Activated CD8-positive, alpha-beta memory T cell treated with anti-CD3 and anti-CD28 coated beads, Interleukin-2, amount 50 U/mL, for 1 hour (primary cell): Measurements from ENCODE around the gene TSHZ1.
"Not testable (repeated sequence)": the region's sequence is repeated elsewhere in the genome, so short reads cannot be mapped to it uniquely, and the experiment has no call there.

Source experiments
- DNase-seq: peaks from one replicate; pipeline ENCODE4 v3.0.0-alpha.2; 2020; ENCODE audit errors: extremely low read depth

TSHZ1 gene

DNA sequence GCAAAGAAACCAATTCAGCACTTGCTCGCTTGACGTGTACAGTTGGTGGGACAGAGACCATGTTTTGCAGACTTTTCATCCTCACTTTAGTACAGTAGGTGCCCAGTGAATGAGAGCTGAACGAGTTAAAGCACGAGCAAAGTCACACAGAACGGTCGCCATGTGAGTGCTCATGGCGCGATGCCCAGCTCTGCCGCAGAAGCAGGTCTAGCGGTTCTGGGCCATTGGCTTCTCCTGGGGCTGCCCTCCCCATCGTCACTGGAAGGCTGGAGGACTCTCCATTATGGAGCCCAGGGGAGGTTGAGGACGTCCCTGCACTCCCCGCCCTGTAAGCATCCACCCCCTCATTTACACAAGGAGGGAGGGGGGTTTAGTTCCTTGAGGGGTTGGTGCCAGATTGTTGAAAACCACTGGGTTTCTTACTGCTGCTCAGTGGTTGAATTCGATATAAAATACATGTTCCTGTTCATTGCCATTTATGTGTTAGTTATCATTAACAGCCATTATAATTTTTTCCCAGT lies 26.6 kb upstream of the TSHZ1 start:
- no peak for DNase-seq

DNA sequence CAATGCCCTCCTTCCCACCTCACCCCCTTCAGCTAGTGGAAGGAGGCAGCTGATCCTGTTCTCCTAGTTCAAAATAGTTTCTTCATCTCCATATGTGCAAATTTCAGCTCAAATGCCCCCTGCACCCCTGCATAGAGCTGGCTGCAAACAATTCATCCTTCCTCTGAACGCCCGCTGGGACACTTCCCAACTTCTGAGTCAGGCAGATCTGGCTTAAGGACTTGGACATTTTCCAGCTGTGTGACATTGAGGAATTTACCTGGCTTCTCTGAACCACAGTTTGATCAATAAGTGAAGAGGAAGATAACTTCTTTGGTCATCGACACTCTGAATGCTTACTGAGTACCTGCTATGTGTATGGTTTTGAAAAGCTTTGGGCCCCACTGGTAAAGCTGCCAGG lies 25.1 kb upstream of the TSHZ1 start:
- DNase-seq, result no peak

DNA sequence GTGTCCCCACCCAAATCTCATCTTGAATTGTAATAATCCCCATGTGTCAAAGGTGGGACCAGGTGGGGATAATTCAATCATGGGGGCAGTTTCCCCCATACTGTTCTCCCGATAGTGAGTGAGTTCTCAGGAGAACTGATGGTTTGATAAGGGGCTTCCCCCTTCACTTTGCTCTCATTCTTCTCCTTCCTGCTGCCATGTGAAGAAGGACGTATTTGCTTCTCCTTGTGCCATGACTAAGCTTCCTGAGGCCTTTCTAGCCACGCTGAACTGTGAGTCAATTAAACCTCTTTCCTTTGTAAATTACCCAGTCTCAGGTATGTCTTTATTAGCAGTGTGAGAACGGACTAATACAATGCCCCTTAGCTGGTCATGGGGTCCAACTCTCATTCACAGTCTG lies 22.9 kb upstream of the TSHZ1 start:
- not testable (repeated sequence) for DNase-seq

DNA sequence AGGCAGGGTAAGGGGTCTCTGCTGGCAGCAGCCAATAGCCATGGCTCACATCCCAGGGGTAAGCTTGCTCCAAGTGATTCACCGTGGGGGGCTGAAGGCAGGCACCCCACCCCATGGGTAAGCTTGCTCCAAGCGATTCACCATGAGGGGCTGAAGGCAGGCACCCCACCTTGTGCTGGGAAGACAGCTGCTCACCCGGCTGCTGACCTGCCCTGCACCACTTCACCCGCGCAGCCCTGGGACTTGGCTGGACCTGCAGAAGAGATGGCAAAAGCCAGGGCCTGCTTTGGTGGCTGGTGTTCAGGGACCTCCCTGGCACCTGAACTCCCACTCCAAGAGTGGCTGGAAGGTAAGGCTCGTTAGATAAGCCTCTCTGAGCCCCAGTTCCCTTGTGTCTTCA lies 20.9 kb upstream of the TSHZ1 start:
- DNase-seq, result no peak

DNA sequence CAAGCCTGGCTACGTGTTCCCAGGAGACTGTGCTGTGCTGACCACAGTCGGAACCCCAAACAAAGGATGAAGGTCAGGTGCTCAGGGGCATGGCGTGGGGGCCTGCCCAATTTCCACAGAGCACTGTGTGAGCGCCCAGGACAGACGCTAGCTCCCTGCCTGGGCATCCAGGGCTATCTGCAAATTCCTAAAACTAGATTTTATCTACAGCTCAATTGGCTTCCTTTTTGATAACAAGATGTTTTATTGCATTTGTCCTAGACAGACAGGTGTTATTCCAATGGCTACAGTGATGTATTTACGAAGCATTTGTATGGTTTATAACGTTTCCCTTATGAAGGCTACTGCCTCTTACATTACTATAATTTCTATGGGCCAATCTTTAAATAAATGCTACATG lies 17.7 kb upstream of the TSHZ1 start:
- DNase-seq, result no peak

DNA sequence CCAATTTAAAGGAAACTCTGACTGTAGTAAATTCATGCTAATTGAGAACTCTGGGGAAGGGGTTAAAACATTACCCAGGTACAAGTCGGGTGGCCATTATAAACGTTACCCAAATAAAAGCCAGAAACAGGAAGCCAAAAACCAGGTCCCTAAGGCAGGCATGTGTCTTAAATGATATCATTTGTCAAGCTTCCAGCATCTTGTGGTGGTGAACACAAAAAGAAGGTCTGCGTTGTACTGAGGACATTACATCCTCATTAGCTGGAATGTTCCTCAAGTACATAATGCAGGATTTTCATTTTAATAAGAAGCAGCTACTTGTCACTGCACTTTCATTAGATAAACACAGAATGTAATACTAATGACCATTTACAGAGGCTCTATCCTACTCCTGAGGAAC lies 12.6 kb upstream of the TSHZ1 start:
- DNase-seq, result no peak

DNA sequence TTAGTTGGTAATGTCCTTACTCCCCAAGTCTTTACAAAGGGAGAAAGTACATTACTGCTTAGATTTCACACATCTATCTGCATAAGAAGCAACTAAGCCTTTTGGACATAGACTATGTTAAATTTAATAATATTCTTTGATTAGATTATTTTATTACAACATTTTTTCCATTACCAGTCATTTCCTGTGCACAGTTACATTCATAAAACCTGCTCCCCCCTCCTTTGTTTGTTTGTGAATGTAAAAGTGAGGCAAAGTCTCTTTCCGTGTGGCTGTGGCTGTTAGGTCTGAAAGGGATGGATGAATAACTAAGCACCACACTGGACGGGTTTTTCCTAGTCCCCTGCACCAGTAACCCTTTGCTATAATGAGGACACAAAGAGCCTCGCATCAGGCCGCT lies 11.3 kb upstream of the TSHZ1 start:
- DNase-seq, result no peak

DNA sequence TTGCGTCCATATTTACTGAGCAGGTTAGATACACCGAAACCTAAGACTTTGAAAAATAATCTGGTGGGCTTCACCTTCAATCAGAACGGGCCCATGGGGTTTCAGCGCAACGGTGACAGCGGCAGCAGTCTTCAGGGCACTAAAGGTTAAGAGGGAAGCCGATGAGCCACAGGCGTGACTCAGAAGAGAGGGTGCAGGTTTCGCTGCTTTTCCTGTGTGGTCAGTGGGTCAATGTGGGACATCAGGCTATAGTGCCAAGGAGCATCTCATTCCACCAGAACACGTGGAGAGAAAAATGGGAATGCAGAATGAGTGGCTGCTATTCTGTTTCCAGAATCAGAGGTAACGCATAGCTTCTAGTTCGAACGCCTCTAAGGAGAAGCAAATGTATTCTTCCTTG lies 10.5 kb upstream of the TSHZ1 start:
- DNase-seq, result no peak

DNA sequence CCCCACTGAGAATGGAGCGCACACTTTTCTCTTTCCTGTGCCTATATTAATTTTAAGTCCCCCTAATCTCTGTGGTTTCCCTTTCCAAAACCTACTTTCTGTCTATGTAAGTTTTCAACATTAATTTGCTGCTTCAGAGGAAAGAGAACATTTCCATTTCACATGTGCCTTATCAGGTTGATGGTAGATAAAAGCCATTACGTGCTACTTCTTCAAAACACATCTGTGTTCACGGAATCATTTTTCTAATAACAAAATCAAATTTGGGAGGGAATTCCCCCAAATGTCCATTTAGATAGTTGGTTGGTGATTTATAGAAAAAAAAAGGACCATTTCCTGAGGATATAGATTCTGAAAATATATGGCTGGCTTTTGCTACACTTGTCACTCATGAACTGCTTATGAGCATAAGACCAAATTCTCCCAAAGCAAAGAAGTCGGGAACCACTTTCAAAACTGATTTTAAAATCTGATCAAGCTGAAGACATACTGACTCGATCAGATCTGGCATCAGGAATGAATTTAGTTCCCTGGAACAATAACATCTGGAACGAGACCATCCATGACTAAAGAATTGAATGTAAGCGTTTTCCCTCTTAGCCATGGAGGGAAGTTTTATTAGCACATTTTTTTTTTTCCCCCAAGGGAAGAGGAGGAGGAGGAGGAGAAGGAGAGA lies 9.9 kb upstream of the TSHZ1 start:
- no peak for DNase-seq

DNA sequence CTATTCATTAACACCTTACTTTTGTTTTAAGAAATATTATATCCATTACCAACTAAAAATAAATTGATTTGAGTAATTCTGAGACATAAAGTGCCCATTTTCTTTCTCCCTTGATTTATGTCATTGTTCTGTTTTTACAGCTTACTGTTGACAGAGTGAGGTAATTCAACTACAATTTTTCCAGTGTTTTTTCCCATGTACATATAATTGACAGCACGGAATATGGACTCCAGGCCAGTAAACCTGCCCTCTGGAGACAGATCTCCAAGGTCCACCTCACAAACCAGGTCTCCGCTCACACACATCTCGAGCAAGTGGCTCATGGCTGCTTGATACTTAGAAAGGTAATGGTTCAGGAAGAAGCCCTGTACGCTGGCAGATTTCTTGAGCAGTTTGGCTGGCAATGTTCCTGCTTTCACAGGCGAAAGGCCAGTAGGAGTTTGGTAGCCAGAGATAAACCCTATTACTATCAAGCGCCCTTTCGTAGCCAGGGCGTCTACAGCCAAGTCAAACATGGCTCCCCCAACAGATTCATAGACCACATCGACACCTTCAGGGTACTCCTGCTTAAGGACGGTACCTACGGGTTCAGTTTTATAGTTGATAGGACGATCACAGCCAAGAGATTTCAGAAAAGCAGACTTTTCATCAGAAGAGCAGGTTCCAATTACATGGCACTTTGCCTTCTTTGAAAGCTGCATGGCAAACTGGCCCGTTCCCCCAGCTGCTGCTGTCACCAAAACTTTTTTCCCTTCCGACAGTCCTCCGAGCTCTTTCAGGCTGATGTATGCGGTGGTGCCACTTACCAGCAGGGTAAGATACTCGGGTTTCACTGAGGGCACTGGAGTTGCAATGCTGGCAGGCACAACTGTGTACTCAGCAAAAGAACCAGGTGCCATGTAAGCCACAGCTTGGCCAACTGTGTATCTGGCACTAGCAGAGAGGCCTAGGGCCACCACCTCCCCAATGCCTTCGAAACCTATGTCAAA lies 9.0 kb upstream of the TSHZ1 start:
- no peak for DNase-seq

DNA sequence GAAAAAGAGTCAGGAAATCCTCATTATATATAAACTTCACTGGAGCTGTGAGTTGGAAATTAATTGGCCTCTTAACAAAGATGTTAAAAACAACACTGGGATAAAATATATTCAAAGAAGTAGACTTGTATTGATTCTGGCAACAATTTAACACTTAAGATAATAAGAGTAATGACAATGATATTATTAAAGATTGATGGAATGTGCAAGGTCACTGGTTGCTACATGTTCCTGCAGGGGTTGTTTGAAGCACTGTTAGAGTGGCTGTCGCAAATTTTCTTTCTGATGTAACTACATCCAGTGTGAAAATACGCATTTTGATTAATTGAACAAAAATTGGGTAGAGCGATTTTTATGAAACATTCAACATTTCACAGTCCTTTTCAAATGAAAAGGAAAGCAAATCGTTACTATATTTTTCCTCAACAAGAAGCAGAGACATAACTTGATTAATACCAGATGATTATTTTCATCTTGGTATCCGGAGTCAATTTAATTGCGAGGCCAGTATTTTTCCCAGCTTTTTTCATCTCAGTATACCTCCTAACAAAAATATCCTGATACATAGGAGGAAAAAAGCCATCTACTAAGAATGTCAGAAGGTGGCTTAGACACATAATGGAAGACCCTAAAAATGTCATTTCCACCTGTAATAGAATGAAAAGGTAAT lies 7.8 kb upstream of the TSHZ1 start:
- no peak for DNase-seq

DNA sequence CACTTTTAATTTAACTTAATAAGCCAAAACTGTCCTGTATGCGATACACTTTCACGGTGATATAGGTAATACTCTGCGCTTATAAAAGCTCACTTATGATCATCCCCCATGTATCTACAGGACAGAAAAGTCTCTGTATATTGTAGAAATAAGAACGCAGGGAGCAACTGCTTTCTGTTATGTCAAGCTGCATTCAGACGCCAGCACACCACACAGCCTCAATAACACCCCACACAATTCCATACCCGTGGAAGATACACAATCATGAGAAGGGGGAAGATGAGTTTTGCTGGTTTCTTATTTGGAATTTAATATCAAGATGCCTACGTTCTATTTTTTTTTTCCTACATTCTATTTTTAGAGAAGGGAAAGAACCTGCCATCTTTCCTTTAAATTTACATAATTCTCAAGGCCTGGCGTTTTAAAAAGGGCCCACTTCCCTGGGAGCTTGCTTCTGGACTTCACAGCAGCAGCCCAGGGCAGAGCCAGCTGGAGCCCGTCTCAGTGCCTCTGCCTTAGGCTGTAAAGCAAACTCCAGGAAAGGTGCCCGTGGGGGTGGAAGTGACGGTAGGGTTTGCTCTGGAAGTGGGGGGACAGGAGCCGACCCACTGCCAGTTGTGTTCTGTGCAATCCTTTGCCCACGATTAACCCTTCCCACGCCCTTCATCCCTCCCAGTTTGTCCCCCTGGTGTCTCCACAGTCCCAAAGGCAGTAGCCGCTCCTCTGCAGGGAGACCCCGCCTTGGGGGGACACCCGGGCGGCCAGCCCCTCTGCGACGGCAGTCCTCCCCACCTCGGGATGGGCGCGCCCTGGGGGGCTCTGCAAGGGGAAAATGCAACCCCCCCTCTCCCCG lies 7.0 kb upstream of the TSHZ1 start:
- no peak for DNase-seq

DNA sequence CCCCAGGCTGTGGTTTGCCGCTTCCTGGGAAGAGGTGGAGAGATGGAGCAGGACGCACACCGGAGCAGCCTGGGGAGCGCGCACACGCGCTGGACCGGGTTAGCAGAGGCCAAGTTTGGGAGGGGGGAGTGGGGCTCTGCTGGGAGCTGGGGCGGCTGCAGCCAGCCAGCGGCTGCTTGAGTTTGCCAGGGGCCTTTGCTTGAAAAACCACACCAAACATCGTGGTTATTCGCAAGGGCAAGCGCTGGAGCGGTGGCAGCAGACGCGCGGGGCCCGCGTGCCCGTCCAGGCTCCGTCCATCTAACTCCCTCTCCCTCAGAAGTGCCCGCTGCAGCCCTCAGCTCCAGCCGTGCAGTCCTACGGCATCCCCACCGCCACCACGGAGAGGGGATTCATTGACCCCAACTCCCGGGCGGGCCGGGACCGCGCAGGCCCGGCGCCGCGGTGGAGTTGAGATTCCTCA lies 6.3 kb upstream of the TSHZ1 start:
- no peak for DNase-seq

DNA sequence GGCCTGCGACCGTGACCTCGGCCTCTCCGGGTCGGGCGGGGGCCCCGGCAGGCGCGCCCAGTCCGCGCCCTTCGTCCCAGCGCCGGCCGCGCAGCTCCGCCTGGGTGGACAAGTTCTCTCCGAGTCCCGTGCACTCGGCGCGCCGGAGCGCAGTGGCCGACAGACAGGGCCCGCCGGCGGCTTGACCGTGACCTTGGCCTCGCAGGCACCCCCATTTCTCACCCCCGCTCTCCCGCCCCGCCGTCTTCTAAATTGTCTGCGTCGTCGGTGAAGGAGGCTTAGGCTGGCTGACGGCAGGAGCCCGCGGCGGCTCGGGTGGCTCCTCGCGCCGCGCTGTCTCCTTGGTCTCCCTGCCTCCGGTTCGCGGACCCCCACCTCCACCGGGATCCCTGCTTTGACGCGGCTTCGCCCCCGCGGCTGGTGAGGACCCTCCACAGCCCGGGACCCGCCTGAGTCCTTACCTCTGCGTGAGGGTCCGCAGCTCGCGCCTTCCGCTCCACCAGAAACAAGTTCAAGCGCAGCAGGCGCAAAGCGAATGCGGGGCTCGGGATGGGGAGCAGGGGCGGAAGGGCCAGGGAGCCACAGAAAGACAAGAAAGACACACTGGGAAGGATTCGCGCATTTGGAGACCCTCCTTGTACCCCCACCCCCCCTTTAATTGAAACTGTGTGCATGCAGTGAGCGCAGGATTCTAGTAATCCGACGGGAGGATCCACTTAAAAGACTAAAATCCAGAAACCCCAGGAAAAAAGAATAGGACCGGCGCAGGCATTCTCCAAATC lies 5.7 kb upstream of the TSHZ1 start:
- no peak for DNase-seq

DNA sequence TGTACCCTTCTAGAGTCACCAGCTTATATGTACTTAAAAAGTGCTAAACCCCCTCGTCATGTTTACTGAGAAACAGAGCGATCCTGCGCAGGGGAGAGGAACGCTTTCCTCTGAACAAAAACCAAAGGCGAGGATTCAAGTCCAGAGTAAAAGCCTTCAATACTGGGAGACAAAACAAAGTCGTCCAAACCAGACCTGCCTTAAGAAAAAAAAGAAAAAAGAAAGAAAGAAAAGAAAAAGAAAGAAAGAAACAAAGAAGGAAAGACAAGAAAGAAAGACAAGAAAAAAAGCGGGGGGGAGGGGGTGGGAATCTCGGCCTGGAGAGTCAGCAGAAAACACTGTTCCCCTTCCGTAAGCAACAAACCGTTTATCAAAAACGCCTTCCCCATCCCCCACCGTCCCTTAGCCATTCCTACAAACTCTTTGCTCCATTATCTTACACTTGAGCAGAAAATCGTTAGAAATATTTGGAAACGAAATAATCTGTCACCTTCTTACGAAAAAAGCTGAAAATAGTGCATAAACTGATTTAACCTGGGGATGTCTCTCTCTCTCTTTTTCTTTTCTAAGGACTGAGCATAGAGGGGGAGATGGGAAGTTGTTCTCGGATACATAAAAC lies 5.0 kb upstream of the TSHZ1 start:
- DNase-seq, result no peak

DNA sequence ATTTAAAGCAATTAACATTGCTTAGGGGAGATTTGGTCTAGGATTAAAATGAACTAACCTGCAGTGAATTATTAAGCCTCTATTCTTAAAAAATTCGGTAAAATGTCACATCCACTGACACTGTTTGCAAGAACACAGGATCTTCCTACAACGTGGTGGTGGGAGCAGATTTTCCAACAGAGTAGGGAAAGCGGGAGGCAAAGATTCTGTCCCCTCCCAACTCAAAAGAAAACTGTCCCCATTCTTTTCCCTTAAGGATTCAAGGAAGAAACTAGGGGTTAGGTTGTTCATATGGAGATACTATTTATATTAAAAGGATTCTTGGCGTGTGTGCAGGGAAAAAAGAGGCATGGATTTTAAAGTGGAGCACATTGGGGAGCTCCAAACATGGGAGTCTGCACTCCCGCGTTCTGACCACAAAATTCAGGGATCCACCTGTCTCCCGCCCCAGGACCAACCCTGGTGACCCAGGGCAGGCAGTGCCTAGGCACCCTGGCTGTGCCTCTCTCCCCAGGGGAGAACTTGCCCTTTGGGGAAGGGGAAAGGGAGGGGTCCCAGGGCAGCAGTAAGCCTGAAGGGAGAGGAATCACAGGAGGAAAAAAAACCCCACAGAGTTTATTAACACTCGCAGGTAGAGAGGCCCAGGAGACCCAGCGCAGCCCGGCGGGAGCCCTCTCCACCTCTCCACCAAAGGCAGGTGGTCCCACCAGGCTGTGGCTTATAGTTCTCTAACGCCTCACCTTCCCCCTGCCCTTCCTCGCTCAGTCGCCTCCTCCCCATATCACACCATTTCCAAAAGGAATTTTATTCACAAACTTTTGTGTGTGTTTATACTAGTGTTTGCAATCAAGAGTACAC lies 3.9 kb upstream of the TSHZ1 start:
- no peak for DNase-seq

DNA sequence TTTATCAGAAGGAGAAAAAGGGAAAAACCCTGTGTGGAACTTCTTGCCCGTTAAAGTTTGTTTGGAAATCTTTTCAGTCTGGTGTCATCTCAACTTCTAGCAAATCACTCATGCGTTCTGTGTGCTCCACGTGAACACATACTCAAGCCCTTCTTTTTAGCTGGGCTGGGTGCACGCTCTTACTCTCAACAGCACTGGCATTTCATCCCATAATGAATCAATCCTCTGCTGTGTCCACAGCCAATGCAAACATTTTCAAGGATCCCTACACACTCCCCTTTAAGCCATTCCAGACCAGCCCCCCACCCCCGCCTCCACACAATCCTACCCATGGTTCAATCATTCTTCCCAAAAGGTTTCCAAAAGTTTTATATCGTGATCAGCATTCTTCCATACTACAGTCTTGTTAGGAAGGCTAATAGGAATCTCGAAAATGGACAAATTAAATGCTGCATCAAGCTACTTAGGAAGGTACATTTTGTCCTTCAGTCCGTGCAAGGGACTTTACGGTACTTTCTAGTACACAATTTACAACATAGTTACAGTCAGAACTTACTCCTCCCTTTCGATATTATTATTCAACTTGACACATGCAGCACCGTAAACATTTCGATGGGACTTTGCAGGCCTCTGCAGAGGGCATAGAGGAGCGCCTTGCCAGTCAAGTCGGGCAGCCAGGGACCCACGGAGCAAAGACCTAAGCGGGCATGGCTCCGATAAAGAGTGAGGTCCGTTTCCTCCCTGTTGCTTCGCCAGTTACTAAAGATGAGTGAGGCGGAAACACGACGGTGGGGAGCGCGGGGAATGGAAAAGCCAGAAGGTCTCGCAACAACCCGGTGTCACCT lies 3.1 kb upstream of the TSHZ1 start:
- no peak for DNase-seq

DNA sequence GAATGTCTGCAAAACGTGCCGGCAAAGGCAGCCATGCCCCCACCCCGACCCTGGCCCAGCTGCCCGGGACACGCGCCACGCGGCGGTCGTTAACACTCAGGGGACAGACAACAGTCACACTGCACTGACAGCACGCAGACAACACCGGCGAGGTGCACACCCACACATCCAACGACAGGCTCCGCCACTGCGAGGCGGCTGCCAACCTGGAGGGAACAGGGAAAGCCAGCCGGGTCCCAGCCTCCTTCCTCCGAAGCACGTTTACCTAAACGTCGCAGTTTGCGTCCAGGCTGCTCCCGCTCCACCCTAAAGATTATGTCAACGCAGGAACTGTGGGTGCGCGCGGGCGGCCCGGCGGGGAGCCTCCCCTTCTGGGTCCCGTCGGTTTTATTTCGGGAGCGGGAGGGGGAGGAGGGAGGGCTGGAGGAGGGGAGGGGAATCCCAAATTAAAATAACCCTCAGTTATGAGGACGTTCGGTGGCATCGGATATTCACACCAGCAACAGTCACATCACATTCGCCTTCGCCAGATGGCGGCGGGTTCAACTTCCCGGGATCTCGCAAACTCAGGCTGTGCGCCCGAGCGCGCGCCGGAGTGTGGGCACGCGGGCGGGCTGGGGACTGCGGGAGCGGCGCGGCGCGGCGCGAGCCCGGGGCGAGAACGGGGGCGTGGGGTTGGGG lies 2.3 kb upstream of the TSHZ1 start:
- DNase-seq, result no peak
